Osteoblast (primary cell): ENCODE measurements around the gene APOA4. TPM values are rescaled to one million over a fixed set of nuclear protein-coding genes. Genes with fewer than 3 reads are reported as not detected.

Experiments used
- DNase-seq: peaks from one replicate; pipeline ENCODE4 v3.0.0; 2011; ENCODE audit warnings: low spot score, mixed read lengths; ENCODE audit not compliant: insufficient read length; ENCODE audit errors: missing footprints
- H2AFZ ChIP-seq: 2 replicates; pipeline ENCODE4 v1.6.0; 2011; ENCODE audit warnings: mild to moderate bottlenecking, low read length
- H3K27ac ChIP-seq: 2 replicates; pipeline ENCODE4 v1.5.1; 2011; ENCODE audit warnings: mild to moderate bottlenecking, low read depth, low read length, moderate library complexity
- H3K27me3 ChIP-seq: 2 replicates; pipeline ENCODE4 v1.6.0; 2012; ENCODE audit warnings: mild to moderate bottlenecking, control low read depth, inconsistent platforms, low read length, moderate library complexity; ENCODE audit not compliant: insufficient read depth
- H3K36me3 ChIP-seq: 2 replicates; pipeline ENCODE4 v1.5.1; 2011; ENCODE audit warnings: mild to moderate bottlenecking, low read length, control low read depth, moderate library complexity; ENCODE audit not compliant: insufficient read depth
- H3K4me1 ChIP-seq: 2 replicates; pipeline ENCODE4 v1.5.1; 2011; ENCODE audit warnings: mild to moderate bottlenecking, low read length, control low read depth, moderate library complexity; ENCODE audit not compliant: insufficient read depth
- H3K4me2 ChIP-seq: 2 replicates; pipeline ENCODE4 v1.6.0; 2011; ENCODE audit warnings: mild to moderate bottlenecking, low read length; ENCODE audit not compliant: insufficient read depth
- H3K4me3 ChIP-seq: fragments of 200-600 bp; sonication (generic); 3 replicates; pipeline ENCODE4 v1.5.1; 2012; ENCODE audit warnings: mild to moderate bottlenecking, low read length, inconsistent platforms; ENCODE audit not compliant: insufficient read depth
- H3K79me2 ChIP-seq: 2 replicates; pipeline ENCODE4 v1.6.0; 2012; ENCODE audit warnings: mild to moderate bottlenecking, low read length, control low read depth, inconsistent platforms; ENCODE audit not compliant: insufficient read depth
- H3K9me3 ChIP-seq: 2 replicates; pipeline ENCODE4 v1.5.1; 2011; ENCODE audit warnings: low read depth, low read length, control low read depth
- H4K20me1 ChIP-seq: 2 replicates; pipeline ENCODE4 v1.6.0; 2012; ENCODE audit warnings: mild to moderate bottlenecking, low read length, control low read depth; ENCODE audit not compliant: insufficient read depth
- CTCF ChIP-seq: IDR thresholded peaks from 2 replicates; pipeline ENCODE4 v1.5.1; 2011; ENCODE audit warnings: mild to moderate bottlenecking, low read depth, low read length, moderate library complexity; ENCODE audit errors: extremely low read depth
- total RNA-seq: library from RNA; depleted of rRNA; stranded (reverse); fragments of >200 nt; gene quantifications from 2 replicates; pipeline ENCODE4 v1.2.3, GENCODE V29; 2012

Gene APOA4
- total RNA-seq, 1 donor = not detected

- Histone ChIP-seq H3K4me1 (peaks cover 56% of the 10 kb centered on the region), H3K79me2 (no peaks in the 10 kb centered on the region), H3K4me2 (no peak overlapping the region), H3K9me3 (no peaks in the 10 kb centered on the region), H2AFZ (no peak overlapping the region), H3K36me3 (peaks cover 46% of the 10 kb centered on the region), H3K27ac (no peak overlapping the region), H4K20me1 (no peaks in the 10 kb centered on the region), H3K4me3 (no peak overlapping the region), H3K27me3 (no peaks in the 10 kb centered on the region)
- no peak for DNase-seq
- no peak for TF ChIP-seq CTCF
Measured at GRCh38 chr11:116868066-116868465, 45.0 kb upstream of the APOA4 start.

GRCh38 chr11:116867619-116868018, 44.5 kb upstream of the APOA4 start:
- H2AFZ ChIP-seq = no peak overlapping the region
- H3K4me2 ChIP-seq = no peak overlapping the region
- no peaks in the 10 kb centered on the region for H3K9me3 ChIP-seq
- H4K20me1 ChIP-seq = no peaks in the 10 kb centered on the region
- DNase-seq = no peak
- H3K4me3 ChIP-seq = no peak overlapping the region
- peak overlapping the region; percentile 55 for H3K27ac ChIP-seq
- H3K36me3 ChIP-seq = peaks cover 42% of the 10 kb centered on the region
- H3K27me3 ChIP-seq = no peaks in the 10 kb centered on the region
- no peak for TF ChIP-seq CTCF
- H3K79me2 ChIP-seq = no peaks in the 10 kb centered on the region
- peaks cover 58% of the 10 kb centered on the region for H3K4me1 ChIP-seq

- H3K27ac ChIP-seq = peak overlapping the region; percentile 55
- no peaks in the 10 kb centered on the region for H3K9me3 ChIP-seq
- H4K20me1 ChIP-seq = no peaks in the 10 kb centered on the region
- H3K4me3 ChIP-seq = no peak overlapping the region
- DNase-seq = no peak
- no peaks in the 10 kb centered on the region for H3K79me2 ChIP-seq
- no peak overlapping the region for H3K4me2 ChIP-seq
- peaks cover 43% of the 10 kb centered on the region for H3K36me3 ChIP-seq
- H2AFZ ChIP-seq = no peak overlapping the region
- no peak for TF ChIP-seq CTCF
- H3K27me3 ChIP-seq = no peaks in the 10 kb centered on the region
- H3K4me1 ChIP-seq = peaks cover 59% of the 10 kb centered on the region
Measured at GRCh38 chr11:116866804-116867455, 43.8 kb upstream of the APOA4 start.

- no peaks in the 10 kb centered on the region for H3K27me3 ChIP-seq
Measured at GRCh38 chr11:116865696-116866095, 42.6 kb upstream of the APOA4 start.

More at GRCh38 chr11:116865696-116866095, 42.6 kb upstream of the APOA4 start:
- H3K4me2 ChIP-seq = peak overlapping the region; percentile 49
- H3K9me3 ChIP-seq = no peaks in the 10 kb centered on the region
- no peak for DNase-seq
- no peak overlapping the region for H3K4me3 ChIP-seq
- H3K27ac ChIP-seq = peak overlapping the region; percentile 94
- no peak overlapping the region for H2AFZ ChIP-seq
- H3K36me3 ChIP-seq = peaks cover 49% of the 10 kb centered on the region
- H3K79me2 ChIP-seq = no peaks in the 10 kb centered on the region
- H3K4me1 ChIP-seq = peaks cover 59% of the 10 kb centered on the region
- TF ChIP-seq CTCF = no peak
- H4K20me1 ChIP-seq = no peaks in the 10 kb centered on the region
